SK-N-SH treated with all-trans-retinoic acid at 6 μM for 48 hours (cell line): Measurements from ENCODE around the gene CHST4.

Experiments used
- ARNTL ChIP-seq: fragments of 450-650 bp; formaldehyde crosslinking; IDR thresholded peaks from 2 replicates; pipeline ENCODE4 v1.5.0; 2020; ENCODE audit warnings: low read depth, mild to moderate bottlenecking, moderate library complexity, borderline replicate concordance
- CSDC2 ChIP-seq: fragments of 250-450 bp; sonication (Bioruptor Pico); IDR thresholded peaks from 2 replicates; pipeline ENCODE4 v1.5.0; 2020; ENCODE audit warnings: mild to moderate bottlenecking, moderate library complexity
- GLIS3 ChIP-seq: fragments of 250-450 bp; sonication (Bioruptor Pico); IDR thresholded peaks from 2 replicates; pipeline ENCODE4 v1.5.0; 2020; ENCODE audit warnings: mild to moderate bottlenecking, moderate library complexity
- ISL1 ChIP-seq: fragments of 250-450 bp; sonication (Bioruptor Pico); IDR thresholded peaks from 2 replicates; pipeline ENCODE4 v2.1.2; 2022; ENCODE audit warnings: mild to moderate bottlenecking, moderate library complexity
- TOX ChIP-seq: fragments of 250-450 bp; sonication (Bioruptor Pico); IDR thresholded peaks from 2 replicates; pipeline ENCODE4 v1.8.0; 2021; ENCODE audit warnings: mild to moderate bottlenecking, moderate library complexity, borderline replicate concordance
- ZNF565 ChIP-seq: fragments of 450-650 bp; formaldehyde crosslinking; conservative IDR thresholded peaks from 2 replicates; pipeline ENCODE4 v1.5.0; 2020; ENCODE audit warnings: low read depth, mild to moderate bottlenecking, moderate library complexity
- ZNF8 ChIP-seq: fragments of 450-650 bp; formaldehyde crosslinking; IDR thresholded peaks from 2 replicates; pipeline ENCODE4 v1.5.0; 2020; ENCODE audit warnings: mild to moderate bottlenecking, moderate library complexity
- TF ChIP-seq, protein P1 (sequence below): fragments of 250-450 bp; sonication (Bioruptor Pico); IDR thresholded peaks from 2 replicates; pipeline ENCODE4 v1.5.1; 2020; ENCODE audit warnings: low read depth, mild to moderate bottlenecking, moderate library complexity
- TF ChIP-seq, protein P2 (sequence below): fragments of 250-450 bp; sonication (Bioruptor Pico); IDR thresholded peaks from 2 replicates; pipeline ENCODE4 v1.8.0; 2021; ENCODE audit warnings: low read depth, mild to moderate bottlenecking, moderate library complexity, borderline replicate concordance
- TF ChIP-seq, protein P3 (sequence below): fragments of 250-450 bp; sonication (Bioruptor Pico); IDR thresholded peaks from 2 replicates; pipeline ENCODE4 v1.8.0; 2020; ENCODE audit warnings: mild to moderate bottlenecking, moderate library complexity, borderline replicate concordance

DNA sequence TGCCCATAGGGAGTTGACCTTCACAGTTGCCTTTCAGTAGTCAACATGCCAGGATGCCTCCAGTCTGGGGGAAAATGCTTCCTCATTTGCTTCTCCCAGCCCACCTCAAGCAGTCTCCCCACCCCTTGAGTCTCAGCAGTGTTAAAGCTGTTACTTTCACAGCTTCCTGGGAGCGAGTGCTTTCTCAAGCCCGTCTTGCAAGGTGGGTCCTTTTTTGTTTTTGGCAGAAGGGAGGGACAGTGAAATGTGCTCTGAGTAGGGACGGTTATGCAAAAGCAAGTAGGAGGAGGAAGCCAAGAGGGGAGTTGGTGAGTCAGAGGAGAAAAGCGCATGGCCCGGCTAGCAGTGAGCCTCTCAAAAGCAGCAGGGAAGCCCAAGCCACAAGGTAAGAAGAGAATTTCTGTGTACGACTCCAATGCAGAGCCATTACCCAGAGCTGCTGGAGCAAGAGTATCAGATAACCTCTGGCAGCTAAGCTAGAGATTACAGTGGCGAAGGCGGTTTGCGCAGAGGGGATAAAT, at the start of gene CHST4:
- TF ChIP-seq TOX (CRISPR knock-in tag) (no peak), ARNTL (CRISPR knock-in tag) (no peak), ZNF8 (CRISPR knock-in tag) (no peak), ISL1 (CRISPR knock-in tag) (no peak), GLIS3 (no peak), CSDC2 (CRISPR knock-in tag) (no peak), ZNF565 (CRISPR knock-in tag) (no peak)
- TF ChIP-seq, protein P1, sequence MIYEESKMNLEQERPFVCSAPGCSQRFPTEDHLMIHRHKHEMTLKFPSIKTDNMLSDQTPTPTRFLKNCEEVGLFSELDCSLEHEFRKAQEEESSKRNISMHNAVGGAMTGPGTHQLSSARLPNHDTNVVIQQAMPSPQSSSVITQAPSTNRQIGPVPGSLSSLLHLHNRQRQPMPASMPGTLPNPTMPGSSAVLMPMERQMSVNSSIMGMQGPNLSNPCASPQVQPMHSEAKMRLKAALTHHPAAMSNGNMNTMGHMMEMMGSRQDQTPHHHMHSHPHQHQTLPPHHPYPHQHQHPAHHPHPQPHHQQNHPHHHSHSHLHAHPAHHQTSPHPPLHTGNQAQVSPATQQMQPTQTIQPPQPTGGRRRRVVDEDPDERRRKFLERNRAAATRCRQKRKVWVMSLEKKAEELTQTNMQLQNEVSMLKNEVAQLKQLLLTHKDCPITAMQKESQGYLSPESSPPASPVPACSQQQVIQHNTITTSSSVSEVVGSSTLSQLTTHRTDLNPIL: no peak
- TF ChIP-seq, protein P2, sequence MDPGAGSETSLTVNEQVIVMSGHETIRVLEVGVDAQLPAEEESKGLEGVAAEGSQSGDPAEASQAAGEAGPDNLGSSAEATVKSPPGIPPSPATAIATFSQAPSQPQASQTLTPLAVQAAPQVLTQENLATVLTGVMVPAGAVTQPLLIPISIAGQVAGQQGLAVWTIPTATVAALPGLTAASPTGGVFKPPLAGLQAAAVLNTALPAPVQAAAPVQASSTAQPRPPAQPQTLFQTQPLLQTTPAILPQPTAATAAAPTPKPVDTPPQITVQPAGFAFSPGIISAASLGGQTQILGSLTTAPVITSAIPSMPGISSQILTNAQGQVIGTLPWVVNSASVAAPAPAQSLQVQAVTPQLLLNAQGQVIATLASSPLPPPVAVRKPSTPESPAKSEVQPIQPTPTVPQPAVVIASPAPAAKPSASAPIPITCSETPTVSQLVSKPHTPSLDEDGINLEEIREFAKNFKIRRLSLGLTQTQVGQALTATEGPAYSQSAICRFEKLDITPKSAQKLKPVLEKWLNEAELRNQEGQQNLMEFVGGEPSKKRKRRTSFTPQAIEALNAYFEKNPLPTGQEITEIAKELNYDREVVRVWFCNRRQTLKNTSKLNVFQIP (CRISPR knock-in tag): no peak
- TF ChIP-seq, protein P3, sequence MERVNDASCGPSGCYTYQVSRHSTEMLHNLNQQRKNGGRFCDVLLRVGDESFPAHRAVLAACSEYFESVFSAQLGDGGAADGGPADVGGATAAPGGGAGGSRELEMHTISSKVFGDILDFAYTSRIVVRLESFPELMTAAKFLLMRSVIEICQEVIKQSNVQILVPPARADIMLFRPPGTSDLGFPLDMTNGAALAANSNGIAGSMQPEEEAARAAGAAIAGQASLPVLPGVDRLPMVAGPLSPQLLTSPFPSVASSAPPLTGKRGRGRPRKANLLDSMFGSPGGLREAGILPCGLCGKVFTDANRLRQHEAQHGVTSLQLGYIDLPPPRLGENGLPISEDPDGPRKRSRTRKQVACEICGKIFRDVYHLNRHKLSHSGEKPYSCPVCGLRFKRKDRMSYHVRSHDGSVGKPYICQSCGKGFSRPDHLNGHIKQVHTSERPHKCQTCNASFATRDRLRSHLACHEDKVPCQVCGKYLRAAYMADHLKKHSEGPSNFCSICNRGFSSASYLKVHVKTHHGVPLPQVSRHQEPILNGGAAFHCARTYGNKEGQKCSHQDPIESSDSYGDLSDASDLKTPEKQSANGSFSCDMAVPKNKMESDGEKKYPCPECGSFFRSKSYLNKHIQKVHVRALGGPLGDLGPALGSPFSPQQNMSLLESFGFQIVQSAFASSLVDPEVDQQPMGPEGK (CRISPR knock-in tag): no peak
